Breast epithelium (tissue), 4 donors: ENCODE measurements around the gene PRCC. TPM values are rescaled to one million over a fixed set of nuclear protein-coding genes. Genes with fewer than 3 reads are reported as not detected.

Experiments used
- DNase-seq, 2 donors: peaks; one replicate each; pipeline ENCODE4 v3.0.0-alpha.2; 2019; ENCODE audit warnings: low spot score in 2 of 2
- H3K27ac ChIP-seq, 2 donors: fragments of 200-600 bp; sonication (generic) in 1 of 2; one replicate each; pipeline ENCODE4 v1.5.1; 2016 to 2019; ENCODE audit warnings: mild to moderate bottlenecking in 1 of 2
- H3K27me3 ChIP-seq, 2 donors: fragments of 200-600 bp; sonication (generic) in 1 of 2; one replicate each; pipeline versions ENCODE4 v1.5.1 to v1.6.0; 2017 to 2019; ENCODE audit warnings: control low read depth in 1 of 2, mild to moderate bottlenecking in 1 of 2
- H3K36me3 ChIP-seq: fragments of 200-600 bp; one replicate; pipeline ENCODE4 v1.5.1; 2019
- H3K4me1 ChIP-seq, 2 donors: fragments of 200-600 bp; sonication (generic); one replicate each; pipeline ENCODE4 v1.5.1; 2016 to 2019; ENCODE audit warnings: control low read depth in 1 of 2
- H3K4me3 ChIP-seq, 3 donors: fragments of 200-600 bp; sonication (generic); 1 replicate in 2 of 3; 2 replicates in 1 of 3; pipeline ENCODE4 v1.5.1; 2016 to 2019; ENCODE audit warnings: mild to moderate bottlenecking in 3 of 3, moderate library complexity in 2 of 3
- H3K9me3 ChIP-seq, 2 donors: fragments of 200-600 bp; sonication (generic) in 1 of 2; one replicate each; pipeline ENCODE4 v1.5.1; 2016 to 2019; ENCODE audit warnings: control low read depth in 1 of 2
- CTCF ChIP-seq, 3 donors: fragments of 450-650 bp; IDR thresholded peaks; one replicate each; pipeline ENCODE4 v1.5.1; 2016 to 2017; ENCODE audit warnings: antibody characterized with exemption in 3 of 3, mild to moderate bottlenecking in 3 of 3, moderate library complexity in 3 of 3
- POLR2A ChIP-seq: fragments of 450-650 bp; IDR thresholded peaks from one replicate; pipeline ENCODE4 v1.6.1; 2016; ENCODE audit warnings: antibody characterized with exemption, mild to moderate bottlenecking, moderate library complexity
- POLR2AphosphoS5 ChIP-seq, 3 donors: sonication (generic); formaldehyde crosslinking; IDR thresholded peaks; one replicate each; pipeline ENCODE4 v1.6.1; 2017; ENCODE audit warnings: antibody characterized with exemption in 3 of 3
- intact Hi-C: fragments of 100-400 bp; cut with DNase I; formaldehyde crosslinking; loops from one replicate; pipeline ENCODE4 v1.15.1; 2023; ENCODE audit warnings: low total_unique reads
- total RNA-seq, 3 donors: library from RNA; depleted of rRNA; stranded (reverse); fragments of >200 nt; gene quantifications; one replicate each; pipeline ENCODE4 v1.1.0, GENCODE V29; 2016

Gene PRCC
- total RNA-seq, 3 donors from 2014 or later: 21.6 to 35.9 (median 24.9) TPM

- Histone ChIP-seq H3K36me3 (no peaks in the 10 kb centered on the region), H3K4me1 (peaks cover 0 to 6% of the 10 kb centered on the region in 2 donors), H3K9me3 (no peaks in the 10 kb centered on the region), H3K4me3 (no peak overlapping the region), H3K27ac (no peak overlapping the region), H3K27me3 (no peaks in the 10 kb centered on the region)
- no peak for DNase-seq
- intact Hi-C loops: no loop called here
- TF ChIP-seq POLR2AphosphoS5 (IDR thresholded peaks at IDR 0.05): no peak
- no peak for TF ChIP-seq POLR2A
- TF ChIP-seq CTCF (IDR thresholded peaks at IDR 0.05): no peak
Observed at GRCh38 chr1:156777573-156777972, 10.2 kb downstream of the PRCC start.

GRCh38 chr1:156781585-156782186, 14.4 kb downstream of the PRCC start:
- intact Hi-C loops: loop anchor here (10.0 kb wide), 1 partner anchor 1047 kb away; no protein-coding TSS in a partner anchor
- Histone ChIP-seq H3K27ac (no peak overlapping the region), H3K9me3 (no peaks in the 10 kb centered on the region), H3K36me3 (no peaks in the 10 kb centered on the region), H3K4me3 (no peak overlapping the region), H3K4me1 (peaks cover 0 to 6% of the 10 kb centered on the region in 2 donors), H3K27me3 (no peaks in the 10 kb centered on the region)
- TF ChIP-seq POLR2A (no peak), CTCF (IDR thresholded peaks at IDR 0.05) (no peak), POLR2AphosphoS5 (IDR thresholded peaks at IDR 0.05) (no peak)
- DNase-seq: no peak

GRCh38 chr1:156785458-156785857, 18.1 kb downstream of the PRCC start:
- DNase-seq: no peak
- H3K27ac ChIP-seq: no peak overlapping the region
- TF ChIP-seq CTCF (IDR thresholded peaks at IDR 0.05) (no peak), POLR2AphosphoS5 (IDR thresholded peaks at IDR 0.05) (no peak), POLR2A (no peak)
- no peaks in the 10 kb centered on the region for H3K4me1 ChIP-seq
- no peaks in the 10 kb centered on the region for H3K27me3 ChIP-seq
- no peaks in the 10 kb centered on the region for H3K9me3 ChIP-seq
- intact Hi-C loops: loop anchor here (10.0 kb wide), 1 partner anchor 1051 kb away; no protein-coding TSS in a partner anchor
- no peak overlapping the region for H3K4me3 ChIP-seq
- no peaks in the 10 kb centered on the region for H3K36me3 ChIP-seq

DNA sequence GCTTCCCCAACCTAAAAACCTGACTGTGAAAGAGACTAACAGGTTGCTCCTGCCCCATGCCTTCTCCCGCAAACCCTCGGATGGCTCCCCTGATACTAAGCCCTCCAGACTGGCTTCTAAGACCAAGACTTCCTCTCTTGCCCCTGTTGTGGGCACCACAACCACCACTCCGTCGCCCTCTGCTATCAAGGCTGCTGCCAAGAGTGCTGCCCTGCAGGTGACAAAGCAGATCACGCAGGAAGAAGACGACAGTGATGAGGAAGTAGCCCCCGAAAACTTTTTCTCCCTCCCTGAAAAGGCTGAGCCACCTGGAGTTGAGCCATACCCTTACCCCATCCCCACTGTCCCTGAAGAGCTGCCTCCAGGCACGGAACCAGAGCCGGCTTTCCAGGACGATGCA, 19.3 kb downstream of the PRCC start:
- DNase-seq: no peak
- Histone ChIP-seq H3K27ac (no peak overlapping the region), H3K9me3 (no peaks in the 10 kb centered on the region), H3K4me1 (no peaks in the 10 kb centered on the region), H3K36me3 (no peaks in the 10 kb centered on the region), H3K27me3 (no peaks in the 10 kb centered on the region), H3K4me3 (no peak overlapping the region)
- TF ChIP-seq POLR2A (no peak), POLR2AphosphoS5 (IDR thresholded peaks at IDR 0.05) (no peak), CTCF (IDR thresholded peaks at IDR 0.05) (no peak)
- intact Hi-C loops: loop anchor here (10.0 kb wide), 1 partner anchor 1052 kb away; no protein-coding TSS in a partner anchor

DNA sequence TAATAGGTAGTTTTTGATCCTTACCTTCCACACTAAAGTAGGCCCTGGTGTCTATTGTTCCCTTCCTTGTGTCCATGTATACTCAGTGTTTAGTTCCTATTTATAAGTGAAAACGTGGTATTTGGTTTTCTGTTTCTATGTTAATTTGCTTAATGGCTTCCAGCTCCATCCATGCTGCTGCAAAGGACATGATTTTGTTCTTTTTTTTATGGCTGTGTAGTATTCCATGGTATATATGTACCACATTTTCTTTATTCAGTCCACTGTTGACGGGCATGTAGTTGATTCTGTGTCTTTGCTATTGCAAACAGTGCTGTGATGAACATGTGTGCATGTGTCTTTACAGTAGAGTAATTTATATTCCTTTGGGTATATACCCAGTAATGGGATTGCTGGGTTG, 20.8 kb downstream of the PRCC start:
- TF ChIP-seq CTCF (IDR thresholded peaks at IDR 0.05): no peak
- TF ChIP-seq POLR2AphosphoS5 (IDR thresholded peaks at IDR 0.05): no peak
- no peak for TF ChIP-seq POLR2A
- Histone ChIP-seq H3K4me1 (no peaks in the 10 kb centered on the region), H3K9me3 (no peaks in the 10 kb centered on the region), H3K4me3 (no peak overlapping the region), H3K36me3 (no peaks in the 10 kb centered on the region), H3K27ac (no peak overlapping the region), H3K27me3 (no peaks in the 10 kb centered on the region)
- intact Hi-C loops: loop anchor here (10.0 kb wide), 1 partner anchor 1053 kb away; no protein-coding TSS in a partner anchor
- no peak for DNase-seq
